ENCODE results near the gene SERPINB12. TPM values are rescaled to one million over a fixed set of nuclear protein-coding genes. Genes with fewer than 3 reads are reported as not detected.

The SERPINB12 gene
- total RNA-seq, 4 donors from 2014 or later = 0.76 to 13.2 (median 1.5) TPM; not detected in 1

GRCh38 chr18:63567825-63568224 is 25.7 kb downstream of the SERPINB12 start:
- TF ChIP-seq, protein P1, sequence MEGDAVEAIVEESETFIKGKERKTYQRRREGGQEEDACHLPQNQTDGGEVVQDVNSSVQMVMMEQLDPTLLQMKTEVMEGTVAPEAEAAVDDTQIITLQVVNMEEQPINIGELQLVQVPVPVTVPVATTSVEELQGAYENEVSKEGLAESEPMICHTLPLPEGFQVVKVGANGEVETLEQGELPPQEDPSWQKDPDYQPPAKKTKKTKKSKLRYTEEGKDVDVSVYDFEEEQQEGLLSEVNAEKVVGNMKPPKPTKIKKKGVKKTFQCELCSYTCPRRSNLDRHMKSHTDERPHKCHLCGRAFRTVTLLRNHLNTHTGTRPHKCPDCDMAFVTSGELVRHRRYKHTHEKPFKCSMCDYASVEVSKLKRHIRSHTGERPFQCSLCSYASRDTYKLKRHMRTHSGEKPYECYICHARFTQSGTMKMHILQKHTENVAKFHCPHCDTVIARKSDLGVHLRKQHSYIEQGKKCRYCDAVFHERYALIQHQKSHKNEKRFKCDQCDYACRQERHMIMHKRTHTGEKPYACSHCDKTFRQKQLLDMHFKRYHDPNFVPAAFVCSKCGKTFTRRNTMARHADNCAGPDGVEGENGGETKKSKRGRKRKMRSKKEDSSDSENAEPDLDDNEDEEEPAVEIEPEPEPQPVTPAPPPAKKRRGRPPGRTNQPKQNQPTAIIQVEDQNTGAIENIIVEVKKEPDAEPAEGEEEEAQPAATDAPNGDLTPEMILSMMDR (IDR thresholded peaks at IDR 0.05) = no peak
- TF ChIP-seq POLR2A (IDR thresholded peaks at IDR 0.05) = no peak
- Histone ChIP-seq H3K4me1 (peaks cover 0 to 22% (median 6%) of the 10 kb centered on the region in 3 donors), H3K4me3 (no peak overlapping the region), H3K27me3 (no peaks in the 10 kb centered on the region), H3K9me3 (no peaks in the 10 kb centered on the region), H3K36me3 (no peaks in the 10 kb centered on the region), H3K27ac (no peak overlapping the region)
- 70 to 89% methylated on average over 3 to 6 of the region's 9 CpGs for WGBS, 2 donors
- DNase-seq = no peak
- intact Hi-C loops (cut with DNase I) = no loop called here

DNA sequence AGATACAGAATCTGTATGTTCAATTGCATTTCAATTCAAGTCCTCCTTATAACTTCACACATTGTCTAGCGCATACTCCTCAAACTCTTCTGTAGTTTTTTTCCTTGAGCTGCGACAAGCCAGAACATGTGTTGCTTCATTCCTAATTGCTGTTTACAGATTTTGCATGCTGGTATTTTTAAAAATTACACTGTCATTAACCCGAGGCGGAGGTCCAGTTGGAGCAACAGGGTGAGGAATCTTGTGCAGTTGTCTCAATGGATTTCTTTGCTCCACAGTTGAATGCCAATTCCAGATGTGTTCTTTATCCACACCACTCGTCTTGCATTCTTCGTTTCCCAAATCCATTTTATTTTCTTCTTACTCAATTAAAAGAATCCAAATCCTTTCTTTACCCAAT is 28.6 kb downstream of the SERPINB12 start:
- Histone ChIP-seq H3K27ac (peak overlapping the region in 1 of 4 donors; percentile 34), H3K9me3 (no peaks in the 10 kb centered on the region), H3K36me3 (no peaks in the 10 kb centered on the region), H3K4me1 (peaks cover 0 to 28% (median 6%) of the 10 kb centered on the region in 3 donors), H3K4me3 (no peak overlapping the region), H3K27me3 (no peaks in the 10 kb centered on the region)
- intact Hi-C loops (cut with DNase I) = no loop called here
- TF ChIP-seq, protein P1 (IDR thresholded peaks at IDR 0.05) = no peak
- no peak for TF ChIP-seq POLR2A (IDR thresholded peaks at IDR 0.05)
- WGBS, 2 donors = 29 to 40% methylated on average over 6 of the region's 6 CpGs
- no peak for DNase-seq

DNA sequence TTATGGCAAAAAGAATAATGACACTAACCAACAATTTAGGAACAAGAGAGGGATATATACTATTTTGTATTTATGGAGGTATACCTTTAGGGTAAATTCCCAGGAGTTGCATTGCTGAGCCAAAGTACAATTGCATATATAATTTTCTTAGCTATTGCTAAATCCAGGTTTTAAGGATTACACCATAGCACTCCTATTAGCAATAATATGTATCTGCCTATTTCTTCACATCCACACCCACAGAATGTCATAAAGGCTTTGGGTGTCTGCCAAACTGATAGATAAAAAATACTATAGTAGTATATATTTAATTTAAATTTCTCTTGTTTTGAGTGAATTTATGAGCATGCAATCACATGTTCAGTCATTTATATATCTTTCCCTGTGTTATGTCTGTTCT is 33.5 kb downstream of the SERPINB12 start:
- intact Hi-C loops (cut with DNase I) = loop anchor here (5.0 kb wide), 1 partner anchor 53 kb away; no protein-coding TSS in a partner anchor

DNA sequence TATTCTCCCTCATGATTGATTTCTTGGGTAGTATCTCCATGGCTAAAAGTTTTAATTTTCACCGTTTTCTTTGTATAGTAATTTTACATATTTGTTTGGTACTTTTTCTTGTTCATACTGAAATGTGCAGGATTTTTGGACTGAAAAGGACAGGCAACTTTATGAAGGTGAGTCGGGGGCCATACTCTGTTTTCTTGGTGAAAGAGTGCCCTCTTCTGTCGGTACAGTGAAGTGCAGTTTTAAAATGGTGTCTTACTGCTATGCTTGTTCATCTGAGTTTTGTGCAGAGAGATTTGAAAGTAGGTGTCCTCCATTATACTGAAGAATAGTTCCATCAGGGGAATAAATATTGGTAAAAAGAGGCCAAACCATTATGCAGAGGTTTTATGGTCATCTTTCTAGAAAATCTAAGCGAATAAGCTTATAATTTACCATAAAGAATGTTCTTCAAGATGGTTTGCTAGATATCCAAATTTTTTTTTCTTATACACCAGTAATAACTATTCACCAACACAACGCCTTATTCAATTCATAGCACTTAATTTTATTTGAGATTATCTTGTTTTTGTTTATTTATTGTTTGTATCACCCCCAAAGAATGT is 36.3 kb downstream of the SERPINB12 start:
- Histone ChIP-seq H3K36me3 (no peaks in the 10 kb centered on the region), H3K27me3 (no peaks in the 10 kb centered on the region), H3K4me3 (no peak overlapping the region), H3K9me3 (no peaks in the 10 kb centered on the region), H3K27ac (peak overlapping the region in 2 of 4 donors; percentile 7 to 12), H3K4me1 (peaks cover 0 to 26% (median 0%) of the 10 kb centered on the region in 3 donors)
- no peak for TF ChIP-seq POLR2A (IDR thresholded peaks at IDR 0.05)
- TF ChIP-seq, protein P1 (IDR thresholded peaks at IDR 0.05) = peak; percentile 34 to 88 (median 75)
- 6 to 15% methylated on average over 5 of the region's 5 CpGs for WGBS, 2 donors
- DNase-seq = no peak
- intact Hi-C loops (cut with DNase I) = loop anchor here (5.0 kb wide), 1 partner anchor 56 kb away; no protein-coding TSS in a partner anchor

More for the DNA sequence above, 33.5 kb downstream of the SERPINB12 start:
- no peaks in the 10 kb centered on the region for H3K9me3 ChIP-seq
- no peaks in the 10 kb centered on the region for H3K36me3 ChIP-seq
- H3K4me1 ChIP-seq = peaks cover 0 to 32% (median 0%) of the 10 kb centered on the region in 3 donors
- no peak for DNase-seq
- H3K4me3 ChIP-seq = no peak overlapping the region
- H3K27me3 ChIP-seq = no peaks in the 10 kb centered on the region
- TF ChIP-seq, protein P1 (IDR thresholded peaks at IDR 0.05) = no peak
- no peak for TF ChIP-seq POLR2A (IDR thresholded peaks at IDR 0.05)
- H3K27ac ChIP-seq = peak overlapping the region in 2 of 4 donors; percentile 16 to 27

- no peak overlapping the region for H3K4me3 ChIP-seq
- H3K27me3 ChIP-seq = no peaks in the 10 kb centered on the region
- H3K9me3 ChIP-seq = no peaks in the 10 kb centered on the region
- H3K4me1 ChIP-seq = peaks cover 0 to 38% (median 4%) of the 10 kb centered on the region in 3 donors
- intact Hi-C loops (cut with DNase I) = loop anchor here (5.0 kb wide), 1 partner anchor 57 kb away; no protein-coding TSS in a partner anchor
- TF ChIP-seq POLR2A (IDR thresholded peaks at IDR 0.05) = no peak
- TF ChIP-seq, protein P1 (IDR thresholded peaks at IDR 0.05) = no peak
- WGBS, 2 donors = 51 to 64% methylated on average over 2 of the region's 2 CpGs
- no peaks in the 10 kb centered on the region for H3K36me3 ChIP-seq
- no peak overlapping the region for H3K27ac ChIP-seq
- DNase-seq = no peak
Measured at GRCh38 chr18:63579616-63580015, 37.4 kb downstream of the SERPINB12 start.
